AG04450 (cell line): ENCODE data around the gene OSR1. TPM values are rescaled to one million over a fixed set of nuclear protein-coding genes. Genes with fewer than 3 reads are reported as not detected.

Source experiments
- CTCF ChIA-PET: fragments of 300-600, 350-600 bp; formaldehyde crosslinking; extraction: SDS; loops from one replicate; lab custom pipeline; 2022; ENCODE audit warnings: antibody characterized with exemption, inconsistent platforms; lab: Charles Lee
- POLR2A ChIA-PET: fragments of 350-600 bp; formaldehyde crosslinking; extraction: SDS; loops from one replicate; lab custom pipeline; 2021; ENCODE audit warnings: antibody characterized with exemption, inconsistent platforms; lab: Yijun Ruan, JAX
- DNase-seq: peaks from one replicate; pipeline ENCODE4 v3.0.0-alpha.2; 2011; ENCODE audit warnings: low read depth, low spot score
- H3K27ac ChIP-seq: one replicate; pipeline ENCODE4 v1.5.1; 2012; ENCODE audit warnings: low read depth, low read length, control low read depth
- H3K27me3 ChIP-seq: one replicate; pipeline ENCODE4 v1.6.0; 2012; ENCODE audit warnings: low read length; ENCODE audit not compliant: control insufficient read depth, insufficient read depth
- H3K4me3 ChIP-seq: 2 replicates; pipeline ENCODE4 v1.5.1; 2011; ENCODE audit warnings: mild to moderate bottlenecking, low read depth, low read length, control low read depth
- H3K9me3 ChIP-seq: 2 replicates; pipeline ENCODE4 v1.5.1; 2012; ENCODE audit warnings: low read length; ENCODE audit not compliant: control insufficient read depth, insufficient read depth
- CTCF ChIP-seq: IDR thresholded peaks from 2 replicates; pipeline ENCODE4 v1.5.1; 2011; ENCODE audit warnings: low read depth, low read length, control low read depth, inconsistent platforms
- polyA plus RNA-seq: library from polyadenylated mRNA; depleted of rRNA; stranded (reverse); fragments of >200 nt; gene quantifications from 2 replicates; pipeline ENCODE4 v1.2.3, GENCODE V29; 2011
- small RNA-seq: library from RNA; depleted of rRNA; stranded (forward); fragments of <200 nt; gene quantifications from one replicate; pipeline ENCODE3, GENCODE V24; 2012; ENCODE audit warnings: low read depth; ENCODE audit not compliant: insufficient read length

Gene OSR1
- polyA plus RNA-seq, 1 experiment = 14.0 TPM

- TF ChIP-seq CTCF = no peak
- CTCF ChIA-PET = interaction anchor here (1.1 kb wide), 1 partner anchor 12 kb away, joined by 3 read pairs; no protein-coding TSS in a partner anchor
- no peaks in the 10 kb centered on the region for H3K27me3 ChIP-seq
- no peaks in the 10 kb centered on the region for H3K9me3 ChIP-seq
- no peak for DNase-seq
- H3K4me3 ChIP-seq = no peak overlapping the region
- POLR2A ChIA-PET = interaction anchor here (1.6 kb wide), 1 partner anchor 46 kb away, joined by 3 read pairs; no protein-coding TSS in a partner anchor
- no peak overlapping the region for H3K27ac ChIP-seq
Measured at GRCh38 chr2:19301706-19302105, 56.7 kb downstream of the OSR1 start.

Small RNA genes within 50 kb of the gene (small RNA-seq; reads per million reads assigned to genes)
- 1.1 reads per million for gene MIR4757
